Measurements from ENCODE around the gene TEX30.

GRCh38 chr13:102798581-102799425, 25.2 kb upstream of the TEX30 start, which contains the start of the genes BIVM and POGLUT2:
- TF ChIP-seq USF2 (IDR thresholded peaks at IDR 0.05; ENCODE audit: low read depth, low read length) (peak; percentile 83), RFX5 (IDR thresholded peaks at IDR 0.05; ENCODE audit: low read depth, low read length) (no peak), BHLHE40 (IDR thresholded peaks at IDR 0.05; ENCODE audit: low read depth, low read length) (no peak; the same call in 1 of the 2 replicates), MXI1 (IDR thresholded peaks at IDR 0.05; ENCODE audit: borderline replicate concordance, low read depth, low read length) (0 out of 2 replicates have a peak, but pooled peaks have one; percentile 38), MAFK (IDR thresholded peaks at IDR 0.05; ENCODE audit: low read depth, low read length) (no peak), POLR2A (IDR thresholded peaks at IDR 0.05; ENCODE audit: low read depth, low read length) (no peak)
